GM18502 (cell line): ENCODE data around the gene CYP4V2.
"Not testable (repeated sequence)": the region's sequence is repeated elsewhere in the genome, so short reads cannot be mapped to it uniquely, and the experiment has no call there.

Experiments
- ATAC-seq: cut with Tn5 transposase; IDR thresholded peaks from one replicate; pipeline ENCODE4 v1.9.1; 2021; ENCODE audit warnings: mild to moderate bottlenecking; ENCODE audit not compliant: unreplicated experiment, poor library complexity

CYP4V2 gene

GRCh38 chr4:186227221-186227620 is 35.9 kb downstream of the CYP4V2 start, which contains the start of gene KLKB1:
KLKB1 (plus strand) TSS chr4:186227507; CDS start chr4:186228196, 689 bp downstream.
- ATAC-seq, result no peak

DNA sequence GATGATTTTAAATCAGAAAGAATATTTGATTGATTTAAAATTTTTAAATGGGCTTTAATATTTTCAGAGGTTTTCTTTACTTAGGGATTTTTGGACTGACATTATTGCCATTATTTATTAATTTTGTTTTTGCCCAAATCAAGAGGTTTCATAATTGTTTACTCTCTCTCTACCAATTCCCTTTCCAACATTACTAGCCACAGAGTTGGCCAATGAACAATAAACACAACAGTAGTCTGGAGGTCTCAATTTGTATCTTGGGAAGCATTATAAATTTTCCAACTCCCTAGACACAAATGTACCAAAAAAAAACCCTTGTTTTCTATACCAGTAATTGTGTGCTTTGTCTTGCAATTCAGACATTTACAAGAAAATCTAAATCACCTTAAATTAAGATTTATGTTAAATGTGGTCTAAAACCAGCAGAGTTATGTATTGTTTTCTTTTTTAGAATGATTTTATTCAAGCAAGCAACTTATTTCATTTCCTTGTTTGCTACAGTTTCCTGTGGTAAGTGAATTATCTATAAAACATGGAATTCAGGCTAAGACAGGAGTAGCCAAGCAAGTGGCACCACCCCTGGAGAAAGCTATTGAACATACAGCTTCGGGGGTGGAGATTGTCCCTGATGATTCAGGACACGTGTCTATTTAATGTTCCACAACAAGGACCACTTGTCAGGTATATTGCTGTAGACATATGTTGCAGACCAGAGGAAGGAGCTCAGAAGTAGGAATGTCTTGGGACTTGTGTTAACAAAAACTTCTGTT is 36.6 kb downstream of the CYP4V2 start:
- ATAC-seq, result no peak

DNA sequence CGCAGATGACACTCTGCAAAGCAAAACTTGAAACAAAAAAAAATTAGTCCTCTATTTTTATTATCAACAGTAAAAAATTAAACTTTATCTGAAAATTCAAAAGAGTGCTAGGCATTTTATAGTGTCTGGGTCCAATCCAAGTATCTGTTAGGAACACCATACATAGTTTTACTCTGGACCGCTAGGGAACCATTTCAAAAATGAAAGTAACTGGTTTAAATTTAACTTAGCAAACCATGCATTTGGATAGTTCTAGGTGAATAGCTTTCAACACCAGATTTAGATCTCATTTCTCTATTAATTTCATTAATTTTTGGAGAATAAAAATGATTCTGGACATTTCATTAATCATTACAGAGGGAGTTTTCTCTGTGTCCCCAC is 37.1 kb downstream of the CYP4V2 start:
- no peak for ATAC-seq

- ATAC-seq, result no peak
Measured at GRCh38 chr4:186234367-186234766, 43.0 kb downstream of the CYP4V2 start.

GRCh38 chr4:186236126-186236525 is 44.8 kb downstream of the CYP4V2 start:
- no peak for ATAC-seq

DNA sequence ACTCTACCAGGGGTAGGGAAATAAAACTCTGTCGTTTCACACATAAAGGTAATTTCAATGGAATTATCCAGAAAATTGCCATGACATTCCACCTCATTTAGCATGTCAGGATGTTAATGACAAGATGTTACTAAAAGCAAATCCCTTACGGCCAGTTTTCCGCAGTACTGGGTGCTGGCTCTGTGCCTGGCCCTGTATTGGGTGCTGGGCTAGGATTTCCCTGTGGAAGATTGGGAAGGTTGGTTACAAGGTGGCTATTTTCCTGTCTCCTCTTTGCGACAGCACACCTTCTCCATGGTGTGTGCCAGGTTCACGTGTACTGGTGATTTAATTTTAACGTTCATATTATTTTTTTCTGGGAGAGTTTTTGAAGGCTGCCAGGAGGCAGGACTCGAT is 49.1 kb downstream of the CYP4V2 start:
- ATAC-seq, result no peak

GRCh38 chr4:186240848-186241491 is 49.6 kb downstream of the CYP4V2 start:
- no peak for ATAC-seq

- no peak for ATAC-seq
Measured at GRCh38 chr4:186241616-186242015, 50.2 kb downstream of the CYP4V2 start.

- ATAC-seq, result not testable (repeated sequence)
Measured at GRCh38 chr4:186242031-186242430, 50.7 kb downstream of the CYP4V2 start.

DNA sequence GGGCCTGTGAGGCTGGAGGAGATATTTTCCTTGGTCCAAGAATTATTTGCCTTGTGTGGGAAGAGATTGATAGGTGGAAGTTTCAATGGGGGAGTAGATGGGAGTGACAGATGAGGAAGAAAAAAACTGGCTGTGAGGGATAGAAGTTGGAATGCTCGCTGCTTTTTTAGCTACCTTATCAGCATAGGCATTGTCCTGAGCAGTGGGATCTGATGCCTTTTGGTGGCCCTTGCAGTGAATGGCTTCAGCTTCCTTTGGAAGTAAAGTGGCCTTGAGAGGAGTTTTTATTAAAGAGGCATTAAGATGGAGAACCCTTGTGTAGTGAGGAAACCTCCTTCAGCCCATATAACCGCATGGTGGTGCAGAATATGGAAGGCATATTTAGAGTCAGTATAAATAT is 52.0 kb downstream of the CYP4V2 start:
- no peak for ATAC-seq

- no peak for ATAC-seq
Measured at GRCh38 chr4:186244835-186245234, 53.5 kb downstream of the CYP4V2 start.

- not testable (repeated sequence) for ATAC-seq
Measured at GRCh38 chr4:186247062-186247752, 55.8 kb downstream of the CYP4V2 start.

DNA sequence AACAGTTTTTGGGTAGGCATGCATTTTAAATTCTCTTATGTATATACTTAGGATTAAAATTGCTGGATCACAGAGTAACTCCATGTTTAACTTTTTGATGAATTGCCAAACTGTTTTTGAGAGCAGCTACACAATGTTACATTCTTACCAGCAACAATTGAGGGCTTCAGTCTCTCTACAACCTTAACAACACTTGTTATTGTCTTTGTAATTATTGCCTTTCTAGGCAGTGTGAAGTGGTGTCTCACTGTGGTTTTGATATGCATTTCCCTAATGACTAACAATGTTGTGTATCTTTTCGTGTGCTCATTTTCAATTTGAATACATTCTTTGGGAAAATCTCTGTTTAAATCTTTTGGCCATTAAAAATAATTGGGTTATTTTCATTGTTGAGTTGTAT is 57.3 kb downstream of the CYP4V2 start:
- ATAC-seq, result no peak

DNA sequence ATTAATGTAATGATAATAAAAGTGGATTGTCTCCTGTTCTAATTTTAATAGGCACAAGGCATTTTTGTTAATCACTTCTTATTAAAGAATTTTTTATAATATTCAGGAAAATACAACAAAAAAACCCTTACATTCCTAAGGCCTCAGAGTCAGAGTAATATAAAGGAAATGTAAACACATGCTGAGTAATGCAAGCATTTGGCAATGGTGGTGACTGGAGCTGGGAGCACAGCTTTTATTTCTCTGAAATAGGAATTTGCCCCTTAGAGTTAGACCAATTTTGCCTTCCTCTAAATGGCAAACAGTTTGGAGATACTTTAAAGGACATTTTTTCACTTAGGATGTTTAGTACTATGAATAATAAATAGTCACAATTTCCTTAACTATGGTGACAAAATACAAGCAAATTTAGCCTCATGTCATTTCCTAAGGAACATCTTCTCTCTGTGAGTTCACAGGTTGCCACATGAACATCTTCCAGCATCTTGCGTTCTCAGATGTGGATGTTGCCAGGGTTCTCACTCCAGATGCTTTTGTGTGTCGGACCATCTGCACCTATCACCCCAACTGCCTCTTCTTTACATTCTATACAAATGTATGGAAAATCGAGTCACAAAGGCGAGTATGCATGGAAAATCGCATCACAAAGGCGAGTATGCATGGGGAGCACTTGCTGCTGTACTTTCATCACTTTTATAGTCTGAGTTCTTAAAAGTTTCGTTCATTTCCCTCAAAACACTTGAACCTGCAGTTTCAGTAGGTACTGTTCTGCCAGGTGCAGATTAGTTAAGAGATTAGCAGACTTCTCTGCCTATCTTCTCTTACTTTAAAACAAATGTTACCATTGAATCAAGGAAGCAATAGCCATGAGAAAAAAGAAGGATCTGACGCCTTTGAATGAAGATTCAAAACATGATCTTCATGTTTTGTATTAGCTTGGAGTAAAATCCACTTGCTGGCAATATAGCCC is 58.7 kb downstream of the CYP4V2 start:
- no peak for ATAC-seq

DNA sequence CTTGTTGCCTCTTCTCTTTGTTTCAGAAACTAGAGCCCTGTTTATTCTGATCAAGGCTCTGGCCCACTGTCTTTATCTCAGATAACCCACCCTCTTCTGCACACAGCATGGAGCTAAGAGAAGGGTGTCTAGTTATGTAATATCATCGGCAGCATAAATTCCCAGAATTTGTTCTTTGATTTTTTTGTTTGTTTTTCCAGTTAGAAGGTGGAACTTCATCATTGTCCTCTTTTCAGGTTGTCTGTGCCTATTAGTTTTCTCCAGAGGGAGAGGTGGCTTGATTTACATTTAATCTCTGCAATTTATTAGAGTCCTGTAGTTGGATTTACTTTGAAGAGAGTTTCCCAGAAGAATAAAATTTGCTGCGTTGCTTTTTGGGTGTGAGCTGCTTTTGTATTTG is 59.4 kb downstream of the CYP4V2 start:
- ATAC-seq, result no peak

GRCh38 chr4:186255122-186255521 is 63.8 kb downstream of the CYP4V2 start:
- no peak for ATAC-seq

- ATAC-seq, result no peak
Measured at GRCh38 chr4:186258216-186258811, 66.9 kb downstream of the CYP4V2 start.

- ATAC-seq, result no peak
Measured at GRCh38 chr4:186260117-186260503, 68.7 kb downstream of the CYP4V2 start.
